ENCODE measurements around the gene HSD17B1.
"Not testable (repeated sequence)": the region's sequence is repeated elsewhere in the genome, so short reads cannot be mapped to it uniquely, and the experiment has no call there.

The HSD17B1 gene, protein sequence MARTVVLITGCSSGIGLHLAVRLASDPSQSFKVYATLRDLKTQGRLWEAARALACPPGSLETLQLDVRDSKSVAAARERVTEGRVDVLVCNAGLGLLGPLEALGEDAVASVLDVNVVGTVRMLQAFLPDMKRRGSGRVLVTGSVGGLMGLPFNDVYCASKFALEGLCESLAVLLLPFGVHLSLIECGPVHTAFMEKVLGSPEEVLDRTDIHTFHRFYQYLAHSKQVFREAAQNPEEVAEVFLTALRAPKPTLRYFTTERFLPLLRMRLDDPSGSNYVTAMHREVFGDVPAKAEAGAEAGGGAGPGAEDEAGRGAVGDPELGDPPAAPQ

DNA sequence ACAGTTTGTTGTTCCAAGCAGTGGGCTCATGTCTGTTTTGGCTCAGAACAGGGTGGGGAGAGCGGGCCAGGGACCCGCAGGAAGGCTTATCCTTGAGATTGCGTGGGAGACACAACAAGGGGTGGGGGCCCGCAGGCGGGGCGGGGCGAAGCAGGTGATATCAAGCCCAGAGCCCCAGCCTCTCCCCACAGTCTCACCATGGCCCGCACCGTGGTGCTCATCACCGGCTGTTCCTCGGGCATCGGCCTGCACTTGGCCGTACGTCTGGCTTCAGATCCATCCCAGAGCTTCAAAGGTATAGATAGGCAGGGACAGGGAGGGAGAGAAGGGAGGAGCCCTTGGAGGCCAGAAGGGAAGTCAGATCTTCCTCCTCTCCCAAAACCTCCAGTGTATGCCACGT, at the start of gene HSD17B1:
HSD17B1 (plus strand) TSS at position 188 of the 400 bp plus-strand sequence; CDS start at position 199, 11 bp downstream.
- not testable (repeated sequence) for DNase-seq (ENCODE audit: low spot score)

DNA sequence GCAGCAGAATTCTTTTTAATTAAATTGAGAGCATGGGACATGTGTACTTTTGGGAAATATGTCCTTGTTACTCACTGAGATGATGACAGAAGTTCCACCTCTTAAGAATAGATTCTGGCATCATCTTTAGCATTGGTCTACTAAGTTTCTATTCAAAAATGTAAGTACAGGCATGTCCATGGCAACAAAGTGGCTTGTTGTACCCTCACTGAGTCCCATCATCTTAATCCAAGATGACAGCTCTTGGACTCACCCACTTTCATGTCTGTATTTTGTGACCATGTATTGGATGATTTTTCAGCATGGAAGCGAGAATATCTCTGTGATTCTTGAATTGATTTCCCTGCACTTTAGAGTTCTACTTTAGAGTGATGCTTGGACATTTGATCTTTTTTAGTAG, 49.8 kb upstream of the HSD17B1 start:
- no peak for DNase-seq (ENCODE audit: low spot score)

GRCh38 chr17:42507671-42508070, 45.1 kb upstream of the HSD17B1 start:
- DNase-seq (ENCODE audit: low spot score), result no peak

DNA sequence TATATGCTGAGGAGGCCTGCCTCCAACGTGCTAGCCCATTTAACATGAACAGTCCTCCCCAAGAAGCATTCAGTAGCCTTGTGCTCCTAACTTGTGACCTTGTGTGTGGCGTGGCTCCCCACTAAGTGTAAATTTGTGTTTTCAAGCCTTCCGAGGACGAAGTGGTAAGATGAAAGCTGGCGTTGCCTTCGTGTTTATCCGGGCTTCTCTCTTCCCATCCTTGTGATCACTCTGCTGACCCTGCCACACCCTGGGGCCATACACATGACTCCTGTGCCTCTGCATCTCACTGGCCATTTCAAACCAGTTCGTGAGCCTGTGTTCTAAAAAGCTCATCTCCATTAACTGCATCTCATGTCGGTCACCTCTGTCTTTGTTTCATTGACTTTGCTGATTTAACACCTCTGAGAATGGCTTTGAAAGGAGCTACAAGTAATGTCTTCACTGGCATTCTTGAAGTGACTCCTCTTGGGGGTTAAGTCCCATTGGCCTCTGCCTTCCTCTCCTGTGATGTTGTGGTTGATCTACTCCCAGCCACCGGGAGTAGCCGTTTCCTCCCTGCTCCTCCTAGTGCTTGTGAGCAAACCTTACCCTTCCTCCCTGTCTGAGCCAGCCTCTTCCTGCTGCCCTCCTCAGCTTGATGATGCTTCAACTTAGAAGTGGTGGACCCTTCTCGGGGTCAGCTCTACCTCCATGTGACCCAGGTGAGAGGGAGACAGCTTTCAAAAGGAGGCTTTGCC, 44.1 kb upstream of the HSD17B1 start:
- DNase-seq (ENCODE audit: low spot score), result no peak

- no peak for DNase-seq (ENCODE audit: low spot score)
Measured at GRCh38 chr17:42509409-42509808, 43.3 kb upstream of the HSD17B1 start.

- no peak for DNase-seq (ENCODE audit: low spot score)
Measured at GRCh38 chr17:42509841-42510240, 42.9 kb upstream of the HSD17B1 start.

DNA sequence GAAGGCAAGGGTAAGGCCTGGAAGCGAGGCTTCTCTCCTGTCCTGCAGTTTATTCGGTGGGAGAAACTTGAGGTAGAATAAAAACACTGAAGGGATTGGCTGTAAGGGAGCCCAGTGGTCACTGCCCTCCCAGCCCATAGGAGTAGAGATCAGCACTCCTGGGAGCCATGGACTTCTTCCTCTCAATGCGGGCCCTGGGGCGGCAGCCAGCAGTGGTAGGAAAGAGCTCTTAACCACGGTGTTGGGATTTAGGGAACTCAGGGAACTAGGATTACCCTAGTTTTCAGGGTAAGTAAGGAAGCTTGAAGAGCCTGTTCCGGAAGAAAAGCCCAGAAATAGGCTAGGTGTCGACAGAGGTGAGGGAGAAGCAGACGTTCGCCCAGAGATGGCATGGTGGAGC, 40.5 kb upstream of the HSD17B1 start:
- DNase-seq (ENCODE audit: low spot score), result no peak

GRCh38 chr17:42512733-42513251, 39.9 kb upstream of the HSD17B1 start:
- DNase-seq (ENCODE audit: low spot score), result no peak

GRCh38 chr17:42513686-42514085, 39.0 kb upstream of the HSD17B1 start:
- no peak for DNase-seq (ENCODE audit: low spot score)

DNA sequence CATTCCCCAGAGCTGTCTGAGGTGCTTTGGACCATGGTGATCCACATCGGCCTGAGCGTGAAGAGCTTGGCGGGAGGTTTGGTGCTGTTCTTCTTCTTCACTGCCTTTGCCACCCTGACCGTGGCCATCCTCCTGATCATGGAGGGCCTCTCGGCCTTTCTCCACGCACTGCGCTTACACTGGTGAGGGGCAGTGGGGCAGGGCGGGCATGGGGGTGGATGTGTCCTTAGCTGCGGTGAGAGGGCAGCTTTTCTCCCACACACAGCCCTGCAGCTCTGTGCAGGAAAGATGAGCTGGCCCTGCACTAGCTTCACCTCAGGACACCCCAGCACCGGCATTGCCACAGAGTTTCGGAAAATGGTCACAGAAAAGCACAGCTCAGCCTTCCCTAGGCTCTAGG, 38.4 kb upstream of the HSD17B1 start:
- DNase-seq (ENCODE audit: low spot score), result no peak

GRCh38 chr17:42514867-42515266, 37.9 kb upstream of the HSD17B1 start:
- no peak for DNase-seq (ENCODE audit: low spot score)

DNA sequence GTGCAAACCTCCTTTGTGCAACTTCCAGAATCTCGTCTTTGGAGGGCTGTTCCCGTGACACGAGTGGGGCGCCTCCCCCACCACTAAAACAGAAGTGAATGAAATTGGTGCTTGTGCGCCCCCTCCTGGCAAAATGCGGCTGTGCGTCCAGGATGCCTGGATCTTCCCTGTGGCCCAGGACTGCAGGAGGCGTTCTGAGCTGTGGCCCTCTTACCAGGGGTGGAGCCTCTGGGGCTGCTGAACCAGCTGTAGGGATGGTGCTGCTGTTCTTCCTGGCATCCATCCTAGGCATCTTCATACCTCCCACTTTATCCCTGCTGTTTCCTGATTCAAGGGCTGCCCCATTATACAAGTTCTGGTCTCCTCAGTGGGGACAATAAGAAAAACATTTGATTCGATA, 35.2 kb upstream of the HSD17B1 start:
- DNase-seq (ENCODE audit: low spot score), result peak; percentile 80

DNA sequence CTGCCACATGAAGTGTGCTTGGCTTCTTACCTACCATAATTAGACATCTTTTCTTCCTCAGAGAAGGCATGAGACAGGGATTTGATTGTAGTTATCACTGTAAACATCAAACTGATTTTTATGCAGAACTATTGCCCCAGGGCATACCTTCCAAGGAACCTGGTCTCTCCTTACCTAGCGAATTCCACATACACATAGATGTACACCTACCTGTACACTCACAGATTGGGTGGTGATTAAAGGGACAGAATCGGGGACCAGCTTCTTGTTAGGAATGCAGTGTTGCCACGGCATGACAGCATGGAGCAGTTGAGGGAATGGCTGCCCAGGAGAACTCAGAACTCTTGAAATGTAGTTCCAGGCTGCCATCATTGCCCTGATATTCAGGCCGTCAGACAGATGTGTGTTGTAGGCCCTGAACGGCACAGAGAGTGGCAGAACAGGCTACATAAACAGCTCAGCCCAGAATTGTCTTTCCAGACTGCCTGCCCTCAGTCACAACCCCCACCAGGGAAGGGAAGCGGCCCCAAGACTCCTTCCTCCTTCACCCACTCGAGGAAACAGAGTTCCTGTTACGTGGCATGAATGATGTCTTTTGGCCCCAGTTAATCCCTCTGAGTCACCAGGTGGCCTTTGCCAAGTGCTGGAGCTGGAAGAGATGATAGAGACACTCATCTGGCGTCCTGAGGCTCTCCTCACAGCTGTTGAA, 34.5 kb upstream of the HSD17B1 start:
- no peak for DNase-seq (ENCODE audit: low spot score)

DNA sequence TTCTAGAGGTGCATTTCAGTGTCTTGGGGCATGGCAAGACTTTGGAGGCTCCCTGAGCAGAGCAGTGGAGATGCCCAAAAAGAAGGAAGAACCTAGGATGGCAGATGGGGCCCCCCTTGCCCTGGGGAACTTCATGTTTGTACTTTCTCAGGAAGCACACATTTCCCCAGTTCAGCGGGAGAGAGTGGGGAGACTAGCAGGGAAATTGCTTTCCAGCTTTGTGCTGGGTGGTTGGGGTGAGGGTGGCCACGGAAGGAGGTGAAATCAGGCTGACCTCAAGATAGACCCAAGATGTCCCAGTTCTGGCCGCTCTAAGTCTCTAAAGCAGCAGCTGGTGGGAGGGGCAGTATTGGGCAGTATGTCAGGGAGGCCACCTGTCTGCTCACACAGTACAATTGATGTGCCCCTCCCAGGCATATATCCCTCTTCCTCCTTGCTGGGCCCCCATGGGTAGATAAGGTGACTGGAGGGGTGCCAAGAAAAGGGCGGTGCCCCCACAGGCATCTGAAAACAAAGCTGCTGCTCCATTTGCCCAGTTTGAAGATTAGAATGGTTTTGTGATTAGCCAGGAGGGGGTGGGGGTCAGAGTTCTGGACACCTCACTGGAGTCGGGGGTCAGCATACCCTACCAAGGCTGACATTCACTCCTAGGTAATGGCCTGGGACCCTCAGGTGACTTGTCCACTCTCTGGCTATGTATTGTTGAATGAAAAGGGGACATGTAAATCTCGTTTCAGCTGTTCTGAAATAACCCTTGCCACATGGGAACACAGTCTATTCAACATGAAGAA, 33.8 kb upstream of the HSD17B1 start:
- DNase-seq (ENCODE audit: low spot score), result no peak

GRCh38 chr17:42519546-42520491, 32.9 kb upstream of the HSD17B1 start:
- no peak for DNase-seq (ENCODE audit: low spot score)

GRCh38 chr17:42520540-42520951, 32.2 kb upstream of the HSD17B1 start:
- DNase-seq (ENCODE audit: low spot score), result no peak

- no peak for DNase-seq (ENCODE audit: low spot score)
Measured at GRCh38 chr17:42521036-42521435, 31.7 kb upstream of the HSD17B1 start.

DNA sequence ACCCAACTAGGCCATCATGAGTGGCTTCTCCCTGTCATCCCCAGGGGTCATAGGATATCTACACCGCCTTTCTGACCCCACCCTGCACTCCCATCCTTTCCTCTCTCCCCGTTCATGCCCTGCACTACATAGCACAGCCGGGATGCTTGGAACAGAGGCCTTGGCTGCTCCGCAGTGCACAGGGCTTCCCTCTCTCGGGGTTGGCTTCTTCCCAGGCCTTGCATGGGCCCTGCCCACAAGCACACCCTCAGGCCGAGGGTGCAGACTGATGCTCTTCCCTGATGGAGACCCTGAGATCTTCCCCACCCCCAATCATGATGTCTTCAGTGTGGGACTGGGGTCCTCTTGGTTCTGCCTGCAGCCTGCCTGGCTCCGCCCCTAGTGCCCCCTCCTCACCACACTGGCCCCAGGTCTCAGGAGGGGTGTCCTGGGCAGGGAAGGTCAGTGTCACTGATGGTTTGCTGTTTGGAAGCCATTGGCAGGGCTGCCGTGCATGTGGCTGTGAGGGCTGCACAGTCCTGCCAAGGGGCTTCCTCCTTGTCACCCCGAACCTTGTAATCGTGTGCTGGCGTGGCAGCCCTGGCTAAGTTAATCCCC, 31.0 kb upstream of the HSD17B1 start:
- DNase-seq (ENCODE audit: low spot score), result no peak

GRCh38 chr17:42522263-42522790, 30.4 kb upstream of the HSD17B1 start:
- DNase-seq (ENCODE audit: low spot score), result no peak

DNA sequence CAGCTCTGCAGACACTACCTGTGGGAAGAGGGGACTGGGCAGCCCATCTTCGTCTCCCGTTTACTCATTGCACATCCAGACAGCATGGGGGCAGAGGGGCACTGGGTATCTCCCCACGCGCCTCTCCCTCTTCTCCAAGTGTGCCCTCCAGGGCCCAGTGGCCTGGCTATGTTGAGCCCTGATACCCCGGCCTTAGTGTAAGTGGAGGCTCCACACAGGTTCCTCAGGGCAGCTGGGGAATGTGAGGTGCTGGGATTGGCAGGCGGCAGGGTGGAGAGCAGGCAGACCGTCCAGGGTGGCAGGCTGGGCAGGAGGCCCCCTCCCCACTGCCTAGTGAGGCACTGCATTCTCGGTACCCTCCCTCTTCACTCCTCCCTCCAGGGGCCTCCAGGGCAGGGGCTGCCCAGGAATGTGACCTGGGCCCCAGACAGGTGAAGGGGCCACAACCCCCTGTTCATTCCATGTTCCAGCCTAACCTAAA, 29.9 kb upstream of the HSD17B1 start:
- no peak for DNase-seq (ENCODE audit: low spot score)

Measured in CD4-positive, alpha-beta T cell treated with Interleukin-2 at 100 ng/mL for 4 hours (primary cell).